Spleen (tissue), 11 donors: ENCODE measurements around the gene OSBPL1A. TPM values are rescaled to one million over a fixed set of nuclear protein-coding genes. Genes with fewer than 3 reads are reported as not detected.
A peak's percentile ranks its signal among the peaks of the same experiment; 100 is the strongest.

Experiments used
- DNase-seq: peaks from one replicate; pipeline ENCODE4 v3.0.0-alpha.2; 2020
- H3K27ac ChIP-seq, 8 donors: fragments of 200-600 bp; sonication (generic) in 7 of 8; 1 replicate in 4 of 8; 2 replicates in 4 of 8; pipeline versions ENCODE4 v1.5.0 to v1.8.0; 2016 to 2021; ENCODE audit warnings: inconsistent platforms in 4 of 8, mild to moderate bottlenecking in 4 of 8, moderate library complexity in 1 of 8
- H3K27me3 ChIP-seq, 7 donors: fragments of 200-600 bp; sonication (generic) in 6 of 7; replicated peaks in 1 of 7; 1 replicate in 4 of 7; 2 replicates in 3 of 7; pipeline versions ENCODE4 v1.5.0 to v1.8.0; 2016 to 2021; ENCODE audit warnings: inconsistent platforms in 3 of 7, mild to moderate bottlenecking in 1 of 7
- H3K36me3 ChIP-seq, 6 donors: fragments of 200-600 bp; sonication (generic) in 5 of 6; 1 replicate in 4 of 6; 2 replicates in 2 of 6; pipeline versions ENCODE4 v1.5.0 to v1.8.0; 2016 to 2021; ENCODE audit warnings: inconsistent platforms in 2 of 6
- H3K4me1 ChIP-seq, 6 donors: fragments of 200-600 bp; sonication (generic) in 5 of 6; 1 replicate in 3 of 6; 2 replicates in 3 of 6; pipeline versions ENCODE4 v1.5.0 to v1.8.0; 2016 to 2021; ENCODE audit warnings: inconsistent platforms in 3 of 6
- H3K4me3 ChIP-seq, 8 donors: fragments of 200-600 bp; sonication (generic) in 7 of 8; 1 replicate in 4 of 8; 2 replicates in 4 of 8; pipeline versions ENCODE4 v1.5.0 to v1.8.0; 2016 to 2021; ENCODE audit warnings: inconsistent platforms in 4 of 8, mild to moderate bottlenecking in 4 of 8, moderate library complexity in 2 of 8
- H3K9me3 ChIP-seq, 8 donors: fragments of 200-600 bp; sonication (generic) in 7 of 8; 1 replicate in 4 of 8; 2 replicates in 4 of 8; pipeline versions ENCODE4 v1.5.0 to v1.8.0; 2016 to 2021; ENCODE audit warnings: inconsistent platforms in 4 of 8
- POLR2A ChIP-seq, 3 donors: fragments of 450-650 bp; IDR thresholded peaks; one replicate each; pipeline ENCODE4 v1.5.1; 2017; ENCODE audit warnings: antibody characterized with exemption in 3 of 3, mild to moderate bottlenecking in 1 of 3
- POLR2AphosphoS5 ChIP-seq, 3 donors: sonication (generic); formaldehyde crosslinking; IDR thresholded peaks; one replicate each; pipeline ENCODE4 v1.5.1; 2017; ENCODE audit warnings: antibody characterized with exemption in 3 of 3
- WGBS, 5 donors: extraction: QIAGEN DNeasy Blood & Tissue Kit in 3 of 5; methylation state at CpG; one replicate each; pipeline versions ENCODE4 v1.1.5 to v1.1.7; 2013 to 2018; 5-methylcytosine and 5-hydroxymethylcytosine counted together
- intact Hi-C: fragments of 100-400 bp; cut with DNase I; formaldehyde crosslinking; loops from one replicate; pipeline ENCODE4 v1.15.0; 2023; ENCODE audit warnings: low total_unique reads
- polyA plus RNA-seq, 3 donors: library from polyadenylated mRNA; stranded (reverse); fragments of 200-250 nt; gene quantifications; one replicate each; pipeline ENCODE4 v1.2.1, GENCODE V29; 2013
- total RNA-seq, 7 donors: library from RNA; depleted of rRNA in 3 of 7; stranded (reverse); fragments of >200 nt in 3 of 7; fragmentation: NEBNext Ultra II Directional in 4 of 7; extraction: Animal tissue kit (Norgen Biotek cat#: 25700) in 4 of 7; gene quantifications; one replicate each; pipeline versions ENCODE4 v1.1.0 to v1.2.1, GENCODE V29; 2016 to 2021
- TF ChIP-seq, protein P1 (sequence below), 11 experiments: fragments of 200-600 bp in 7 of 11; fragments of 450-650 bp in 4 of 11; sonication (generic) in 4 of 11; IDR thresholded peaks in 8 of 11; conservative IDR thresholded peaks in 3 of 11; 1 replicate in 7 of 11; 2 replicates in 4 of 11; pipeline versions ENCODE4 v1.4.0 to v1.8.0; 2016 to 2021; ENCODE audit warnings: antibody characterized with exemption in 11 of 11, inconsistent platforms in 4 of 11, mild to moderate bottlenecking in 1 of 11
- donor health status: healthy with polysubstance abuse.
- donor health status: DM: no; HTN: no; CAD: no; lungs with moderate emphysema.
- donor health status: DM: no; HTN: no; CAD: no.
- donor health status: Bipolar disorder and iron deficiency.
- donor health status: healthy.
- donor health status: DM: no; HTN: no; CAD: no.
- donor health status: DM: yes; HTN: yes; CAD: no.

The OSBPL1A gene
- total and polyA plus RNA-seq, 10 donors = 3.8 to 29.6 (median 22.1) TPM

DNA sequence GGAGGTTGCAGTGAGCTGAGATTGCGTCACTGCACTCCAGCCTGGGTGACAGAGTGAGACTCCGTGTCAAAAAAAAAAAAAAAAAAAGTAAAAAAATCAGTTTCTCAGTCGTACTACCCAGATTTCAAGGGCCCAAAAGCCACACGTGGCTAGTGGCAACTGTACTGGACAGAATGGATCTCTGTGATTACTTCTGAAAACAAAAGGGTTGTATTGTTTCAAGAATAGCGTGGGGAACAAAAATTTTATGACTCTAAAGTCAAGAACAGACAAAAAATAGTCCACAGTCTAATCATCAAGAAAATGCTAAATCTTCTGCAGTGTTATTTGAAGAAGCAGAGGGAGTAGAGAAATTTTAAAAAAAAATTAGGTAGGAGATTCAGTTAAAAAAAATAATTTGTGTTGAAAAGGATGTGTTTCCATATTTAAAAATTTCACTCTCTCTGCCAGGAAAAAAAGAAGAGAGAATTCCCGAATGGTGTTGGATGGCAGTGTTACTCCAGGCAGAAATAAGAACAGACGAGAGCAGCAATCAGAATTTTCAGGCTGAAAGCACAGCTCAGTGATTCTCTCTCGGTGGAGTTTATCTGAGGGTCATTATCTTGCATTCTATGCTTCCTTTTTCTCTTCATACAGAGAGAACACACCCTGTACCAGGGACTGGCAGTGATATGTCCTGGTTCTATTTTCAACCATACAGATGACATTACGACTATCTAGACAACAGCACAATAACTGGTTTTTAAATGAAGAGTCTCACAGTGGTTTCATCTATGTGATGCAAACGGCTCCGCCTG is 196.9 kb downstream of the OSBPL1A start:
- Histone ChIP-seq H3K27ac (no peak overlapping the region), H3K36me3 (no peaks in the 10 kb centered on the region), H3K4me1 (no peaks in the 10 kb centered on the region), H3K27me3 (no peaks in the 10 kb centered on the region), H3K4me3 (no peak overlapping the region), H3K9me3 (no peaks in the 10 kb centered on the region)
- intact Hi-C loops = no loop called here
- WGBS, 5 donors = 65 to 89% (median 78%) methylated on average over 11 of the region's 11 CpGs
- no peak for DNase-seq
- TF ChIP-seq POLR2A (IDR thresholded peaks at IDR 0.05) (no peak), POLR2AphosphoS5 (IDR thresholded peaks at IDR 0.05) (no peak)

DNA sequence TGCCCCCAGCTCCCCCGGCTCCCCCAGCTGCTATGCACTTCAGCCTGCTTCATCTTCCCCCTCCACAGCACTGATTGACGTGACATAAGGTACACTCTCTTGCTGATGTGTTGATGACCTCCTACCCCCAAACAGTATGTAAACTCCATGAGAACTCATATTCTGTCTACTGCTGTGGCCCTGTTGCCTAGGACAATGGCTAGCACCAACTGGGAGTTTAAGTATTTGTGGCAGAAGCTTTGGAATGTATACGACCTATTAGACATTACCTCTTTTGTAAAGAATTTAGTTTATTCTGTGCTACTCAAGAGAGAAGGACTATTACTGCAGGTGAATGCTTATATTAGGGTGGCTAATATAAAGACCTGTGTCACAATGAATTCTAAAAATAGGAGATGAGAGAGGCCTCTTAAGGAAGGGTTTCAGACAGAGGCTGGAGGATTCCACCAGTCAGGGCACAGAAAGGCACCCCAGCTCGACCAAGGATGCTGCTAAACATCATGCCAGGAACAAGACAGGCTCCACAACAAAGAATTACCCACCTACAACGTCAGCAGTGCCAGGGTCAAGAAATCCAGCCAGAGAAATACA is 198.2 kb downstream of the OSBPL1A start:
- intact Hi-C loops = no loop called here
- DNase-seq = no peak
- H3K36me3 ChIP-seq = no peaks in the 10 kb centered on the region
- no peaks in the 10 kb centered on the region for H3K4me1 ChIP-seq
- no peak for TF ChIP-seq POLR2A (IDR thresholded peaks at IDR 0.05)
- no peak for TF ChIP-seq POLR2AphosphoS5 (IDR thresholded peaks at IDR 0.05)
- TF ChIP-seq, protein P1, sequence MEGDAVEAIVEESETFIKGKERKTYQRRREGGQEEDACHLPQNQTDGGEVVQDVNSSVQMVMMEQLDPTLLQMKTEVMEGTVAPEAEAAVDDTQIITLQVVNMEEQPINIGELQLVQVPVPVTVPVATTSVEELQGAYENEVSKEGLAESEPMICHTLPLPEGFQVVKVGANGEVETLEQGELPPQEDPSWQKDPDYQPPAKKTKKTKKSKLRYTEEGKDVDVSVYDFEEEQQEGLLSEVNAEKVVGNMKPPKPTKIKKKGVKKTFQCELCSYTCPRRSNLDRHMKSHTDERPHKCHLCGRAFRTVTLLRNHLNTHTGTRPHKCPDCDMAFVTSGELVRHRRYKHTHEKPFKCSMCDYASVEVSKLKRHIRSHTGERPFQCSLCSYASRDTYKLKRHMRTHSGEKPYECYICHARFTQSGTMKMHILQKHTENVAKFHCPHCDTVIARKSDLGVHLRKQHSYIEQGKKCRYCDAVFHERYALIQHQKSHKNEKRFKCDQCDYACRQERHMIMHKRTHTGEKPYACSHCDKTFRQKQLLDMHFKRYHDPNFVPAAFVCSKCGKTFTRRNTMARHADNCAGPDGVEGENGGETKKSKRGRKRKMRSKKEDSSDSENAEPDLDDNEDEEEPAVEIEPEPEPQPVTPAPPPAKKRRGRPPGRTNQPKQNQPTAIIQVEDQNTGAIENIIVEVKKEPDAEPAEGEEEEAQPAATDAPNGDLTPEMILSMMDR (IDR thresholded peaks at IDR 0.05 in 8 of 11, conservative IDR thresholded peaks at IDR 0.05 in 3 of 11) = no peak
- no peaks in the 10 kb centered on the region for H3K27me3 ChIP-seq
- H3K4me3 ChIP-seq = no peak overlapping the region
- 81 to 93% (median 84%) methylated on average over 5 of the region's 5 CpGs for WGBS, 5 donors
- peak overlapping the region in 1 of 8 donors; percentile 53 for H3K27ac ChIP-seq
- H3K9me3 ChIP-seq = no peaks in the 10 kb centered on the region

DNA sequence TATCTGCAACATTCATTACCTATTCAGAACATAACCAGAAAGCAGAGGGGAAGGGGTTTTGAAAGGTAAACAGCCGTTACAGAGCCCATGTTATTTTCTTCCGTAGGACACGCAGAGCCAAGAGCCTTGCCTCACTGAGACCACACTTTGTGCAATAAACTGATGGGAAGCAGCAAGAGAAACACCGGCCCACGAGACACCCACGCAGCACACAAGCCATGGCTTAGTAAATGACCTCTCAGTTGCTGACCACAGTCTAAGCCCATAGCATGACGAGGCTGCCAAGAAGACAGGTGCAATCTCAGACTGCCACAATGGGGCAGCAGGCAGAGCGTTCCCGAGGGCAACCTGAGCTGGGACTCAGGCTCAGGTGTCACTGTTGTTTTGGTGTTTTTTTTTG is 199.2 kb downstream of the OSBPL1A start:
- WGBS, 5 donors = 38 to 90% (median 78%) methylated on average over 9 of the region's 9 CpGs
- peak overlapping the region in 3 of 8 donors; percentile 26 to 62 (median 53) for H3K27ac ChIP-seq
- no peaks in the 10 kb centered on the region for H3K4me1 ChIP-seq
- H3K9me3 ChIP-seq = no peaks in the 10 kb centered on the region
- H3K36me3 ChIP-seq = no peaks in the 10 kb centered on the region
- intact Hi-C loops = no loop called here
- no peaks in the 10 kb centered on the region for H3K27me3 ChIP-seq
- no peak overlapping the region for H3K4me3 ChIP-seq
- no peak for DNase-seq
- TF ChIP-seq POLR2A (IDR thresholded peaks at IDR 0.05) (no peak), POLR2AphosphoS5 (IDR thresholded peaks at IDR 0.05) (peak in 1 of 3 donors; percentile 12)
- TF ChIP-seq, protein P1 (IDR thresholded peaks at IDR 0.05 in 8 of 11, conservative IDR thresholded peaks at IDR 0.05 in 3 of 11) = no peak

DNA sequence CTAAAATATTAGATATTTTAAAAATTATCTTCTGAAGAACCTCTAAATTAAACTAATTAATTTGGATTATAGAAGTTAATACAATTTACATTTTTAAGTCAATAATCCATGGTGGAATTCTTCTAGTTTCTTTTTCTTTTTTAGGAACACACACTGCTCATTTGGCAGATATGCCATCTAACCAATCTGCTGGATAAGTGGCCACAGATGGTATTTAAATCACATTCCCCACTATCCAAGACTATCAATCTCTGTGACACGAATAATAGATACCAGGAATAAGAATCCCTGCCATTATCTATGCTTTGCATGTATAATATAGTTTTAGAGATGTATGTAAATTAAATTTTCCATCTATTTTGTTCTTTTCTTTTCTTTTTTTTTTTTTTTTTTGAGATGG is 200.2 kb downstream of the OSBPL1A start:
- intact Hi-C loops = no loop called here
- H3K4me3 ChIP-seq = no peak overlapping the region
- no peak overlapping the region for H3K27ac ChIP-seq
- no peaks in the 10 kb centered on the region for H3K9me3 ChIP-seq
- WGBS, 5 donors = 79 to 83% (median 81%) methylated on average over 1 of the region's 1 CpG
- H3K36me3 ChIP-seq = no peaks in the 10 kb centered on the region
- no peak for DNase-seq
- TF ChIP-seq, protein P1 (IDR thresholded peaks at IDR 0.05 in 8 of 11, conservative IDR thresholded peaks at IDR 0.05 in 3 of 11) = no peak
- TF ChIP-seq POLR2AphosphoS5 (IDR thresholded peaks at IDR 0.05) (no peak), POLR2A (IDR thresholded peaks at IDR 0.05) (no peak)
- H3K4me1 ChIP-seq = no peaks in the 10 kb centered on the region
- H3K27me3 ChIP-seq = no peaks in the 10 kb centered on the region
